ENCODE data around the gene IL12B. TPM values are rescaled to one million over a fixed set of nuclear protein-coding genes. Genes with fewer than 3 reads are reported as not detected.
"Not testable (repeated sequence)": the region's sequence is repeated elsewhere in the genome, so short reads cannot be mapped to it uniquely, and the experiment has no call there.

IL12B gene
- polyA plus RNA-seq, 1 donor = 0.05 TPM

DNA sequence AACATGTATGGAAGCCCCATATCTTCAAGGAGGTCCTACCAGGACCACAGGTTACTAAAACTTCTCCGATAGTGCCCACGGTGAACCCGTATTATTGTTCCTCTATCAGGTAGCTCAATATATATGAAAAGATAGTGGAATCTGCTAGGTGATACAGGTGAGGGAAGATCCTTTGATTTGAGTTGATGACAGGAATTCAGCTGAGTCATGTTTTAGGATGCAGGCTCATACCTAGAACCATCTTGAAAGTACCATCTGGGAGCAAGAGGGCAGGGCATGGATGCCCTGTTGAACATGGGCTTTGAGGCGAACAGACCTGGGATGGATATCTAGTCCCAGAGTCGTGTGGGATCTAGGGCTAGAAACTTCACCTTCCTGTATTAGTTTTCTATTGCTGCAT, 35.4 kb downstream of the IL12B start:
- no peak for DNase-seq (ENCODE audit: low read depth)

GRCh38 chr5:159290741-159291140, 39.5 kb downstream of the IL12B start:
- DNase-seq (ENCODE audit: low read depth) = no peak

- no peak for DNase-seq (ENCODE audit: low read depth)
Measured at GRCh38 chr5:159286420-159287035, 43.8 kb downstream of the IL12B start.

DNA sequence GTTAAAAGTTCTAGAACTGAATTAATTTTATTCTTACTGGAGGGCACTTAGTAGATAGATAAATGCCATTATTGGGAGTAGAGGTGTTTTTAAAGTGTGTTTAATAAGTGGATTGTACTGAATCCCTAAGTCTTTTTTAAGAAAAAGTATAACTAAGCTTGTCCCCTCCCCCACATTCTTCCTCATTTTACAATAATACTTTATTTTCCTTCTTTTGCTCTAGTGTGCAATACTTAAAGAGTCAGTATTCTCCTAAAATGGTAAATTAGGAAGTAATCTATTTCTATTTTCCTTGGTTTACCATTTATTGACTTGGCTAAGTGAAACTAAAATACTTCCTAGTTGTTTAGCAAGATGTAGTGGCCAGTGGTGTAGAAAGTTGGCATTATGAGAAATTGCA, 55.6 kb downstream of the IL12B start:
- no peak for DNase-seq (ENCODE audit: low read depth)

- no peak for DNase-seq (ENCODE audit: low read depth)
Measured at GRCh38 chr5:159273923-159274322, 56.4 kb downstream of the IL12B start.

DNA sequence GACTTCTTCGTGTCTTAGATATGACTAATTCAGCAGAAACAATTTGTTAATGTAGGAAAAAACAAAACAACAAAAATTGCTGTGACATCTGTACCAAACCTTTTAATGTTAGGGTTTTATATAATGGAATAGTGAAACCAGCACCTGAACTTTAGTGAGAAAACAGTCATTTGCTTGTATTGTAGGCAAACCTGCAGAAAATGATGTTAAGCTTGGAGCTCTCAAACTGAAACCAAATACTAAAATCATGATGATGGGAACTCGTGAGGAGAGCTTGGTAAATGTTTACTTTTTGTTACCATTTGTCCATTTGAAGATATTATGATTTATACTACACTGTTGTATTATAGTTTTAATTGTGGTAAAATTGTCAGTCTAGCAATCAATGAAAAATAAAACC, 60.6 kb downstream of the IL12B start:
- no peak for DNase-seq (ENCODE audit: low read depth)

- not testable (repeated sequence) for DNase-seq (ENCODE audit: low read depth)
Measured at GRCh38 chr5:159266764-159267163, 63.5 kb downstream of the IL12B start.

Other genes starting within 250 kb of the IL12B start
- gene EBF1, start 230.6 kb downstream of the IL12B start, polyA plus RNA-seq (ENCODE audit: insufficient read length) = 14.2 TPM
- gene RNF145, start 120.9 kb downstream of the IL12B start, polyA plus RNA-seq (ENCODE audit: insufficient read length) = 31.3 TPM
- gene UBLCP1, start 67.2 kb downstream of the IL12B start, polyA plus RNA-seq (ENCODE audit: insufficient read length) = 20.7 TPM